Fibroblast of skin of abdomen (primary cell): ENCODE data around the gene CLIC5.

Experiments used
- DNase-seq: peaks from one replicate; pipeline ENCODE4 v3.0.0-alpha.2; 2013

The CLIC5 gene

GRCh38 chr6:45997875-45998506, 17.7 kb downstream of the CLIC5 start:
- peak; percentile 2 for DNase-seq

- no peak for DNase-seq
Observed at GRCh38 chr6:45991189-45991588, 24.5 kb downstream of the CLIC5 start.

DNA sequence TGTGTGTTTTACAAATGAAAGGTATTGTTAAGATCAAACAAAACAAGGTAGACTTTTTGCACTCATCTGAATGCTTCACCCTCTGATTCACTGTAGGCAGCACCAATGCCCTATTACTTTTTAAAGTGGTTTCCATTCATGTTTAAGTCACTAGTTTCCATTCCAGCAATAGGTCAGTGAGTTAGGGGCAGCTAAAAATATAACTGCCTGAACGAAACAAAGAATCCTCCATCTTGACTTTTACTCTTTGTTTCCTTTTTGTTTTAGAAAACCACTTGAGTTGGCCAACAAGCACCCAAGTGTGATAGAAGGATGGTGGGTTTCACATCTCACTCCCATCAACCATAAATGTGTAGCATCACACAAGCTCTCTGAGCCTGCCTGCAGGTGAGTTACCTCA, 25.5 kb downstream of the CLIC5 start:
- DNase-seq: no peak

- DNase-seq: no peak
Observed at GRCh38 chr6:45988635-45989034, 27.0 kb downstream of the CLIC5 start.

DNA sequence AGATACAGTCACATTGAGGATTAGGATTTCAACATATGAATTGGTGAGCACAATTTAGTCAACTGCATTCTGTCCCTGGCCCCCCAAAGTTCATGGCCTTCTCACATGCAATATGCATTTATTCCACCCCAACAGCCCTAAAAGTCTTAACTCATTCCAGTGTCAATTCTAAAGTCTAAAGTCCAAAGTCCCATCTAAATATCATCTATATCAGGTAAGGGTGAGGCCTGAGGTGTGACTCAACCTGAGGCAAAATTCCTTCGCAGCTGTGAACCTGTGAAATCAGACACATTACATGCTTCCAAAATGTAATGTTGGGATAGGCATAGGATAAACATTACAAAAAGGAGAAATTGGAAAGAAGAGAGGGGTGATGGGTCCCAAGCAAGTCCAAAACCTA, 27.8 kb downstream of the CLIC5 start:
- no peak for DNase-seq

DNA sequence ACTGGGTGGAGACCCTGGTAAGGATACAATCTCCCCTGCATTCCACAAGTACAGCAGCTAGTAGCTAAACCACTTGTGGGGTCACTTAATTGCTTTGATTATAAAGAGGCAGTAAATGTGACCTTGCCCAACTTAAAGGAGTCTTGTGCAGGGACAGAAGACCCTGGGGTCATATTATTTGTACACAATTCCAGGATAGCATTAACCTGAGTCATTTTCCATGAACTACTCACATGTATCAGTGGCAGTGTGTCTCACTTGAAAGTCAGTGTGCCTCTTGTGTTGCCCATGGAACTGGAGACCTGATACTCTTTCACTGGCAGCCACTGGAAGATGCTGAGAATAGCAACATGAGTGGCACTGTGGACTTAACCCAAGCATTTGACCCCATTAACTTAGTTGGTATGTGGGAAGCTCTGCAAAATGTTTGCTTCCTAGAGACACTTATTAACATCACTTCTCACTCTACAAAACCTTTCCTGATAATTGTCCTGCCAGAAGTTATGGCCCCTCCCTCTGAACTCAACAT, 28.9 kb downstream of the CLIC5 start:
- DNase-seq: no peak

- DNase-seq: no peak
Observed at GRCh38 chr6:45984788-45985425, 30.8 kb downstream of the CLIC5 start.

DNA sequence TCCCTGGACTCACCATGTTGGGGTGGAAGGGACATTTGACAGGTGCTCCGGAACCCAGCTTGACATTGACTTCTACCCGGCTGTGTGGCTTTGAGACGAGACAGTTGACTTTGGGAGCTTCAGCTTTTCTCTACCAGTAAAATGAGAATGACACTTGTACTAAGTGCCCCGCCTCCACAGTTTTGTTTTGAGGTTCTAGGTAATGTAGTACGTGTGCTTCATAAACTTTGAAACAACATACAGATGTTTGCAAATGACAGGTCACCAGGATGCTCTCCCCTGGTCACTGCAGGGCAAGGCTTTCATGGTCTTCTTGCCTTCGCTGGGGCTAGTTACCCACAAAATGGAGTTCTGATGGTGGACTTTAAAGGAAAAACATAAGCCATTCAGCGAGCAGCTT, 31.3 kb downstream of the CLIC5 start:
- DNase-seq: no peak

DNA sequence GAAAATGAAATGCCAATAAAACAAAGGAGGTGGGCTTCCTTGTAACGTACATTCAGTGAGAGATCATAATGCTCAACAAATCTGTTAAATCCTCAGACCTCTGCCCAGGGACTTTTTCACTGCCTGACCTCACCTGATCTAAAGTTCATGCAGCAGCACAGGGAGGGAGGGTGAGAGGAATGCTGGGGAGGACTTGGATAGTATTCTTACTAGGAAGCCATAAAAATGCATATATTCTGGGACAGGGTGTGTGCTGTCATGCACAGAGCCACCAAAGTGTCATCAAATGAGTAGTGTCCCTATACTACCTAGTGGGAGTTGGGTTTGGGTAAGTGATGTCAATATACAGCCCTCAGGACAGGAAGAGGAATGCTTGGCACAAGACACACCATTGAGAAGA, 32.6 kb downstream of the CLIC5 start:
- DNase-seq: no peak

GRCh38 chr6:45982280-45983036, 33.2 kb downstream of the CLIC5 start:
- no peak for DNase-seq

GRCh38 chr6:45981046-45981445, 34.6 kb downstream of the CLIC5 start:
- no peak for DNase-seq

GRCh38 chr6:45979311-45979710, 36.3 kb downstream of the CLIC5 start:
- no peak for DNase-seq

- DNase-seq: no peak
Observed at GRCh38 chr6:45974596-45974995, 41.1 kb downstream of the CLIC5 start.

DNA sequence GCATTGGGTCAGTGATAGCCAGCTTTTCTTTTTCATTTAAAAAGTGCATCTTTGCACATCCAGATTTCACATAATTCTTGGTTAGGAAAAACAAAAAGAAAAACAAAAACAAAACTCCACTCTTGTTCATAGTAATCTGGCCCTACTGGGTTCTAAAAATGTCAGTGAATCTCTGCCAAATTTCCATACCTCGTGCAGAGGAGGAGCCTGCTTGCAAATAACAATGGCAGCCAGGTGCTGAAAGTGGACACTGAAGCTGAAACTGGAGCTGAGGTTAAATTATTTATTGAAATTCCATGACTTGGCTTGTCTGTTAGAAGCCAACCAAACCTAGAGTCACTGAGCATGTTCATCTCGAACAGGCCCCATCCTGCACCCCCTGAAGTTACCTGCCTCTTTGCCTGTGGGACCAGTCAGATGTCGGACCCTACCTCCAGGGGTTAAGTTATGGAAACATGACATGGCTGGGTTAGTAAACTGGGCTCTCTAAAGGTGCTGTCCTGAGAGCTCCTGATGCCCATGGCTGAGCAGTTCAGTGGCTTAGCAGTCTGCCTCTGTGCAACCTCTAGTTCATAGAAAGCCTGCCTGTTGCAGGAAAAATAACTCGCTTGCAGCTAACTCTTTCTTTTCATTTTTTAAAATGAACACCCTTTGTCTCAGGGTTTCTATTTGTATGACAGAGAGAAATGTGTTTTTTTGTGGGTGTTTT, 42.7 kb downstream of the CLIC5 start:
- no peak for DNase-seq

- DNase-seq: no peak
Observed at GRCh38 chr6:45971287-45971686, 44.4 kb downstream of the CLIC5 start.

DNA sequence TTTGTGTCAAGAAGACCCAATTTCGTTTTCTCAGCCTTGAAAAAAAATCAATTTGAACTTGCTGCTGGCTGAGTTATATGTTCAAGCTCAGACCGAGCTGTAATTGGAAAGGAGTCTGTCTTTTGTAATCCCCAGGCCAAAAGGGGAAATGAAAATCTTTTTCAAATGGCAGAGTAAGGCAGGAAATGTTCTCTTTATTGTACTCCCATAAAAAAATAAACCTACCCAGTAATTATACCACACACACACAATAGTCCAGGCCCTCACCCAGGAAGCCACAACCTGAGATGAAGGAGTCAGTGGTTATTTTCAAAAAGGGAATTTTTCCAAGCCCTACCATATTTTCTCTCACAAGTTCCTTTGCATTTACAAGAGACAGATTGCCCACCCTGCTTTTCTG, 45.3 kb downstream of the CLIC5 start:
- no peak for DNase-seq

- DNase-seq: no peak
Observed at GRCh38 chr6:45969883-45970282, 45.8 kb downstream of the CLIC5 start.

GRCh38 chr6:45969026-45969425, 46.6 kb downstream of the CLIC5 start:
- DNase-seq: no peak

- DNase-seq: no peak
Observed at GRCh38 chr6:45967363-45967762, 48.3 kb downstream of the CLIC5 start.

DNA sequence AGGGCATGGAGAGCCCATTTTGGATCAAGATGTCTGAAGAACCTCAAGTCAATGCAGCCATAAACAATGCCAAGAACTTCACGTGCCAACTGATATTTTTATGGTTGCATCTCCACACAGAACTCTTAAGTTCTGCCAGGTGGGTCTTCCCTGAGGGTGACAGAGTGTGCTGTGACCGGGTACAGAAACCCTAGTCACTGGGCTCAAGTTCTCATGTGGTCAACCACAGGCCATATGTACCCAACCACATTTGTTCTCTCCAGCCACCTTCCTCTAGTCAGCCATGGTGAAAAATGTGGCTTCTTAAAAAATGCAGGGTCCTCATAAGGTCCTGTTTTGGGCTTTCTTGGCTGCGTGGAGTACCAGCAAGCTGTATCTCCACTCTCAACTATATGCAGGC, 48.9 kb downstream of the CLIC5 start:
- DNase-seq: no peak

DNA sequence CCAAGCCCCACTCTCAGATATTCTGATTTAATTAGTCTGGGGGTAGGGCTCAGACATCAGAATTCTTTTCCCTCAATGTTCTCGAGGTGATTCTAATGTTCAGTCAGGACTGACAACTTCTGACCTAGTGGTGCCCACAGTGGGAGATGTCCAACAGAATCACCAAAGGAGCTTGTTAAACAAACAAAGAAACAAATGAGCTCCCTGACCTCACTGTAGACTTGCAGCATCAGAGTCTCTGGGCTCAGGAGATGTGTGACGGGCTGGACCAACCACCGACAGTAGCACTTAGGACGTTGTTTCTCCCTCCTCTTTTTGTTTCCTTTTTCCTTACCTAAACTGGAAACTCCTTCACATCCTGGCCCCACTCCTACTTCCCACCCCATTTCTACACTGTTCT, 49.3 kb downstream of the CLIC5 start:
- DNase-seq: no peak

DNA sequence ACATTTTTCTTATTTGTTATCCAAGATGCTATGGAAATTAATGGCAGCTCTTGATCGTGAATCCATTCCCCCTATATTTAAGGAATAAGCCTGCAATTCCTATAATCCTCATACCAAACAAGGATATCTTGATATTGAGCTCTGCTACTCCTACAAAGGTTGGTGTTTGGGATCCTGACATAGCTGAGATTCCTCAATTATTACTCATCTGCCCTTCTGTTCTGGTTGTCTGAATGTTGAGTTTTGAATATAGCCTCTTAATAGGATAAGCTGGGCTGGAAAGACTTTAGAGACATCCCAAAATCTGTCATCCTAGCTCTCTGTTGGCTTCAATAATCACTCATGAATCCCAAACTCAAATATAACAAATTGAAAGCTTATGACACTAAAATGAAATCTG, 49.9 kb downstream of the CLIC5 start:
- DNase-seq: peak; percentile 89

DNA sequence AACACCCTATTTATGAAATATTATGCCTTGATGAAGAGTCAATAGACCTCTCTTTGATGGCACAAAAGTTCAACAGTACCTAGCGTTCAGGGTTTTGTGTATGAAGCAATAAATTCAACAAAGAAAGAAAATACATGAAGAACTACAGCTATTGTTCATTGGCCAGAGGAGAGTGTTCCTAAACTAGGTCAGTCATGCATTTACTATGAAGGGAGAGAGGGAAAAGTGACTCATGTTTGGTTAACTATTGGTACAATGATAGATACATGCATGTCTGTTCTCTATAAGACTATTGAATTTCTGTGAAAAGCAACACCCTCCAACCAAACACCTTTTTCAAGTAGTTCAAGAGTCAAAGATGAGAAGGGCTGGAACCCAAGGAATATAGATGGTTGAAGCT, 50.7 kb downstream of the CLIC5 start:
- peak; percentile 47 for DNase-seq
